ENCODE results near the gene HOXC10. TPM values are rescaled to one million over a fixed set of nuclear protein-coding genes. Genes with fewer than 3 reads are reported as not detected.
A peak's percentile ranks its signal among the peaks of the same experiment; 100 is the strongest.

Gene HOXC10
- total and polyA plus RNA-seq, 8 donors = not detected

DNA sequence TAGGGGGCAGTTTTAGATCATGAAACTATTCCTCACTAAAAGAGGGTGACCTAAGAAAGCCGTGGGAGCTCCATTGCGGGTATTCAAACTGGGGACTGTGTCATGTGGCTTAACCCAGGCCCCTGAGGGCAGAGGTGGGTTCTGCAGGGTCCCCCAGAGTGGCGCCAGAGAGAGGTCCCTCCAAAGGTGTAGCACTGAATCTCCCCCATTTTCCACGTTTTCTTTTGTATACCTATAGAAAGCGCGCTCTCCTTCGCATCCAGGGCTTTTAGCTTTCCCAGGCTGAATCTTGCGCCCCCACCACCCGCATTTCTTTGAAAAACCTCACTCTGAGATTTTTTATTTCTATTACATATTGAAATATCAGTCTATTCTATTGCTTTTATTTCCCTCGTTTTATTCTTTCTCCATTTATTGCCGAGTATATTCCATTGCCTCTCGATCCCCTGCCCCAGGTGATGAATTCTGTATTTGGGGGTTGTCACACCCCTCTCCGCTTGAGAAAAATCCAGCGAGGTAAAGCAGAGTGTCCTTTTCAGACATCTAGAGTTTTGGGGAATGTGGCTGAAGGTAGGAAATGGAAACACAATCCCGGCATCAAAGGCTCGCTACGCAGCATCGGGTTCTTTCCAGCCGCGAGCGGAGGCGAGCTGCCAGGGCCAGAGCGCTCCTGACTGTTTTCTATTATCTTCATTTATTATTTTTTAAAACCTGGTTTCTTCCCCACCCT, 47.2 kb upstream of the HOXC10 start:
- H3K9me3 ChIP-seq = no peaks in the 10 kb centered on the region
- H3K4me1 ChIP-seq = peaks cover 0 to 34% (median 19%) of the 10 kb centered on the region in 4 donors
- 18 to 27% (median 21%) methylated on average over 23 of the region's 23 CpGs for WGBS, 5 donors
- intact Hi-C loops (cut with DNase I; ENCODE audit: low total_unique reads) = no loop called here
- no peak overlapping the region for H3K4me3 ChIP-seq
- H3K36me3 ChIP-seq = no peaks in the 10 kb centered on the region
- no peak overlapping the region for H3K27ac ChIP-seq
- TF ChIP-seq POLR2A (IDR thresholded peaks at IDR 0.05) = no peak
- TF ChIP-seq, protein P1, sequence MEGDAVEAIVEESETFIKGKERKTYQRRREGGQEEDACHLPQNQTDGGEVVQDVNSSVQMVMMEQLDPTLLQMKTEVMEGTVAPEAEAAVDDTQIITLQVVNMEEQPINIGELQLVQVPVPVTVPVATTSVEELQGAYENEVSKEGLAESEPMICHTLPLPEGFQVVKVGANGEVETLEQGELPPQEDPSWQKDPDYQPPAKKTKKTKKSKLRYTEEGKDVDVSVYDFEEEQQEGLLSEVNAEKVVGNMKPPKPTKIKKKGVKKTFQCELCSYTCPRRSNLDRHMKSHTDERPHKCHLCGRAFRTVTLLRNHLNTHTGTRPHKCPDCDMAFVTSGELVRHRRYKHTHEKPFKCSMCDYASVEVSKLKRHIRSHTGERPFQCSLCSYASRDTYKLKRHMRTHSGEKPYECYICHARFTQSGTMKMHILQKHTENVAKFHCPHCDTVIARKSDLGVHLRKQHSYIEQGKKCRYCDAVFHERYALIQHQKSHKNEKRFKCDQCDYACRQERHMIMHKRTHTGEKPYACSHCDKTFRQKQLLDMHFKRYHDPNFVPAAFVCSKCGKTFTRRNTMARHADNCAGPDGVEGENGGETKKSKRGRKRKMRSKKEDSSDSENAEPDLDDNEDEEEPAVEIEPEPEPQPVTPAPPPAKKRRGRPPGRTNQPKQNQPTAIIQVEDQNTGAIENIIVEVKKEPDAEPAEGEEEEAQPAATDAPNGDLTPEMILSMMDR (IDR thresholded peaks at IDR 0.05) = no peak
- DNase-seq = no peak
- peaks cover 42 to 100% (median 96%) of the 10 kb centered on the region in 3 donors for H3K27me3 ChIP-seq

DNA sequence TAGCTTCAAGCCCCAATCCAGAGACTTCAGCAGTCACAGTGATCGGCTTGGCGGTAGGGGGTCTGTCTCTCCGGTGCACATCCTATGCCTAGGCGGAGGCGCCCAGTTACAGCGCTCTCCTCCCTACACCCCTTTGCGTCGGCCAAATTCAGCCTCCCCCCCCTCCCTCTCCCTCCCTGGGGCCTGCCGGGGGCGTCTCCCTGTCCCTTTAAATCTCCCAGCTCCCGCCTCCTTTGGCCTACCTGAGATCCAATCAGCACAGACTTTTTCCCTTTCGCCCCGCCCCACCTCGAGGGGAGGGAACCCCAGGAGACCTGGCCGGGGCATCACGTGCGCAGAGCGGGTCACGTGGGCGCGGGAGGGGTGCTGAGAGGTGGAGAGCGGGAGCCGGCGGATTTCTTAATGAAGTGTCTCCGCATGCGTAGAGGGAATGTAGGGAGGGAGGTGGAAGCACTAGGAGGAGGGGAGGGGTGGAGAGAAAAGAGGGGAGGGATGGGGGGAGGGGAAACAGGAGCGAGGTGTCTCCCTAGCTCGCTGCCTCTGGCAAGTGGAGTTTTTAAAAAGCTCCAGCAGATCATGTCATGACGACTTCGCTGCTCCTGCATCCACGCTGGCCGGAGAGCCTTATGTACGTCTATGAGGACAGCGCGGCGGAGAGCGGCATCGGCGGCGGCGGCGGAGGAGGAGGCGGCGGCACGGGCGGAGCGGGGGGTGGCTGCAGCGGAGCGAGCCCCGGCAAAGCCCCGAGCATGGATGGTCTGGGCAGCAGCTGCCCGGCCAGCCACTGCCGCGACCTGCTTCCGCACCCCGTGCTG, 46.4 kb upstream of the HOXC10 start, which contains the start of gene HOXC13:
HOXC13 (plus strand) TSS at position 506 of the 815 bp plus-strand sequence; CDS start at position 582, 76 bp downstream.
- peak within 1 kb of the TSS in 1 of 4 donors; percentile 4 for H3K4me3 ChIP-seq
- no peak within 1 kb of the TSS for H3K27ac ChIP-seq
- peak in 1 of 2 donors; percentile 72 for DNase-seq
- H3K27me3 ChIP-seq = peaks cover 42 to 100% (median 97%) of the 10 kb centered on the region in 3 donors
- peaks cover 0 to 34% (median 19%) of the 10 kb centered on the region in 4 donors for H3K4me1 ChIP-seq
- no peaks in the 10 kb centered on the region for H3K36me3 ChIP-seq
- no peaks in the 10 kb centered on the region for H3K9me3 ChIP-seq
- TF ChIP-seq EP300 (IDR thresholded peaks at IDR 0.05) (no peak), POLR2A (IDR thresholded peaks at IDR 0.05) (no peak), POLR2AphosphoS5 (IDR thresholded peaks at IDR 0.05) (no peak)
- TF ChIP-seq, protein P1 (IDR thresholded peaks at IDR 0.05) = no peak
- intact Hi-C loops (cut with DNase I; ENCODE audit: low total_unique reads) = no loop called here
- WGBS, 5 donors = 6 to 10% (median 8%) methylated on average over 36 to 56 of the region's 56 CpGs

DNA sequence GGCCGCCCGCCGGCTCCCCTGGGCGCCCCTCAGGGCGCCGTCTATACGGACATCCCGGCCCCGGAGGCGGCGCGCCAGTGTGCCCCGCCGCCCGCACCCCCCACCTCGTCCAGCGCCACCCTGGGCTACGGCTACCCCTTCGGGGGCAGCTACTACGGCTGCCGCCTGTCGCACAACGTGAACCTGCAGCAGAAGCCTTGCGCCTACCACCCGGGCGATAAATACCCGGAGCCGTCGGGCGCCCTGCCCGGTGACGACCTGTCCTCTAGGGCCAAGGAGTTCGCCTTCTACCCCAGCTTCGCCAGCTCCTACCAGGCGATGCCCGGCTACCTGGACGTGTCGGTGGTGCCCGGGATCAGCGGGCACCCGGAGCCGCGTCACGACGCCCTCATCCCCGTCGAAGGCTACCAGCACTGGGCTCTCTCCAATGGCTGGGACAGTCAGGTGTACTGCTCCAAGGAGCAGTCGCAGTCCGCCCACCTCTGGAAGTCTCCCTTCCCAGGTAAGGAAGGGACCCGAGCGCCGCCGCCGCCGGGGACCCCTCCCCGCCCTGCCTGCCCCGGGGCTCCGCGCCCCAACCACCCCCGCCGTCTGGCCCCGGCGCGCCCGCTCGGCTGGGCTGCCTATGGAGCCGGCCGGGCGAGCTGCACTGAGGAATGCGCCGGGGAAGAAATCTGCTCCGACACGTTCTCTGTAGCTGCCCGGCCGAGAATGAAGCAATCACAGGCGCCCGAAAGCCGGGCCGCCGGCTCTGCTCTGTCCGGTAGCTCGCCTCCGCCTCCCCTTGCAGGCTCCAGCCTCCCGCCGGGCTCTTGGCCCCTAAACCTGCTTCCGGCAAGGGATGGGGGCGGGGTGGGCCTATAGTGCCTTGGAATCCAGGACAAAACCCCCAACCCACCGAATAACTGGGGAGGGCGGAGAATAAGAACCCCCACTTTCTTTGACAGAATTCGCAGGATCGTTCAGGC, 45.5 kb upstream of the HOXC10 start:
- DNase-seq = peak in 1 of 2 donors; percentile 65

More for the DNA sequence above, 45.5 kb upstream of the HOXC10 start:
- TF ChIP-seq POLR2AphosphoS5 (IDR thresholded peaks at IDR 0.05) (no peak), EP300 (IDR thresholded peaks at IDR 0.05) (no peak), POLR2A (IDR thresholded peaks at IDR 0.05) (no peak)
- TF ChIP-seq, protein P1 (IDR thresholded peaks at IDR 0.05) = no peak
- Histone ChIP-seq H3K27ac (no peak overlapping the region), H3K36me3 (no peaks in the 10 kb centered on the region), H3K27me3 (peaks cover 42 to 100% (median 97%) of the 10 kb centered on the region in 3 donors), H3K9me3 (no peaks in the 10 kb centered on the region), H3K4me1 (peaks cover 0 to 34% (median 19%) of the 10 kb centered on the region in 4 donors), H3K4me3 (no peak overlapping the region)
- intact Hi-C loops (cut with DNase I; ENCODE audit: low total_unique reads) = no loop called here
- 5 to 10% (median 6%) methylated on average over 11 to 91 of the region's 91 CpGs for WGBS, 5 donors
